B cell (primary cell): ENCODE data around the gene EXOC4. TPM values are rescaled to one million over a fixed set of nuclear protein-coding genes. Genes with fewer than 3 reads are reported as not detected.

Source experiments
- ATAC-seq: fragments of 200-7000 bp; cut with Tn5 transposase; one replicate; pipeline ENCODE4 v1.10.0; 2021; ENCODE audit warnings: low read depth, mild to moderate bottlenecking, moderate number of reproducible peaks, moderate library complexity
- CTCF ChIA-PET: fragments of 350-600 bp; sonication (Branson Sonifier 250); formaldehyde crosslinking; loops from one replicate; lab custom pipeline; 2021; ENCODE audit warnings: antibody characterized with exemption, inconsistent platforms; lab: Charles Lee
- POLR2A ChIA-PET: fragments of 350-600 bp; sonication (Branson Sonifier 250); formaldehyde crosslinking; loops from one replicate; lab custom pipeline; 2021; ENCODE audit warnings: antibody characterized with exemption; lab: Charles Lee
- DNase-seq: peaks from one replicate; pipeline ENCODE4 v3.0.0; 2013
- H2AFZ ChIP-seq: 2 replicates; pipeline ENCODE4 v1.6.1; 2012; ENCODE audit warnings: mild to moderate bottlenecking, low read depth, low read length; ENCODE audit not compliant: insufficient read depth, poor library complexity, severe bottlenecking
- H3K27ac ChIP-seq, 2 donors: 1 replicate in 1 of 2; 2 replicates in 1 of 2; pipeline ENCODE4 v1.5.1; 2012 to 2013; ENCODE audit warnings: low read length in 2 of 2, mild to moderate bottlenecking in 2 of 2, moderate library complexity in 1 of 2
- H3K27me3 ChIP-seq, 4 experiments: fragments of 200-600 bp in 1 of 4; sonication (generic) in 1 of 4; replicated peaks in 1 of 4; 1 replicate in 2 of 4; 2 replicates in 2 of 4; pipeline versions ENCODE4 v1.6.1 to v1.7.0; 2013 to 2016; ENCODE audit warnings: low read length in 3 of 4, mild to moderate bottlenecking in 2 of 4, mixed read lengths in 1 of 4, moderate library complexity in 1 of 4; ENCODE audit not compliant: insufficient read depth in 4 of 4, control insufficient read depth in 3 of 4; ENCODE audit errors: control extremely low read depth in 1 of 4
- H3K36me3 ChIP-seq, 2 experiments: replicated peaks in 1 of 2; 1 replicate in 1 of 2; 2 replicates in 1 of 2; pipeline versions ENCODE4 v1.6.1 to v1.7.1; 2013; ENCODE audit warnings: low read length in 1 of 2; ENCODE audit not compliant: insufficient read depth in 2 of 2, control insufficient read depth in 1 of 2; ENCODE audit errors: control extremely low read depth in 1 of 2, extremely low read depth in 1 of 2
- H3K4me1 ChIP-seq, 2 donors: fragments of 200-600 bp in 1 of 2; sonication (generic) in 1 of 2; 1 replicate in 1 of 2; 2 replicates in 1 of 2; pipeline versions ENCODE4 v1.5.1 to v1.6.1; 2013 to 2017; ENCODE audit warnings: low read length in 2 of 2; ENCODE audit not compliant: control insufficient read depth in 2 of 2, insufficient read depth in 2 of 2
- H3K4me2 ChIP-seq: replicated peaks from 2 replicates; pipeline ENCODE3; 2012; ENCODE audit warnings: mild to moderate bottlenecking, low read depth, low read length; ENCODE audit not compliant: poor library complexity, severe bottlenecking
- H3K4me3 ChIP-seq, 5 experiments: fragments of 200-600 bp in 1 of 5; sonication (generic) in 1 of 5; 1 replicate in 3 of 5; 2 replicates in 2 of 5; pipeline versions ENCODE4 v1.5.1 to v1.7.0; 2011 to 2016; ENCODE audit warnings: low read length in 4 of 5, mild to moderate bottlenecking in 4 of 5, low read depth in 2 of 5, control low read depth in 1 of 5, moderate library complexity in 1 of 5; ENCODE audit not compliant: insufficient read depth in 1 of 5; ENCODE audit errors: control extremely low read depth in 1 of 5, extremely low read depth in 1 of 5
- H3K79me2 ChIP-seq: fragments of 200-600 bp; sonication (generic); one replicate; pipeline ENCODE4 v1.6.0; 2016; ENCODE audit warnings: low read length; ENCODE audit not compliant: control insufficient read depth, insufficient read depth
- H3K9ac ChIP-seq: fragments of 200-600 bp; sonication (generic); 2 replicates; pipeline ENCODE4 v1.6.1; 2017; ENCODE audit warnings: mild to moderate bottlenecking, low read length, moderate library complexity
- H3K9me3 ChIP-seq, 3 donors: one replicate each; pipeline versions ENCODE4 v1.6.1 to v1.7.1; 2013; ENCODE audit warnings: low read length in 2 of 3; ENCODE audit not compliant: control insufficient read depth in 2 of 3, insufficient read depth in 1 of 3; ENCODE audit errors: control extremely low read depth in 1 of 3
- H4K20me1 ChIP-seq: 2 replicates; pipeline ENCODE4 v1.6.0; 2012; ENCODE audit warnings: mild to moderate bottlenecking, low read length; ENCODE audit not compliant: insufficient read depth, control insufficient read depth, poor library complexity, severe bottlenecking
- H3K27ac Mint-ChIP-seq: one replicate; pipeline ENCODE4 v1.8.0; 2021; ENCODE audit warnings: mixed read lengths
- H3K27me3 Mint-ChIP-seq: one replicate; pipeline ENCODE4 v1.8.0; 2021; ENCODE audit warnings: mixed read lengths
- H3K4me1 Mint-ChIP-seq: one replicate; pipeline ENCODE4 v1.8.0; 2021; ENCODE audit warnings: mixed read lengths
- H3K4me3 Mint-ChIP-seq: one replicate; pipeline ENCODE4 v1.8.0; 2021; ENCODE audit warnings: mixed read lengths
- H3K9me3 Mint-ChIP-seq: one replicate; pipeline ENCODE4 v1.8.0; 2022; ENCODE audit warnings: mixed read lengths; ENCODE audit not compliant: insufficient read depth
- CTCF ChIP-seq: fragments of 200-600 bp; IDR thresholded peaks from one replicate; pipeline ENCODE4 v1.8.0; 2022; ENCODE audit warnings: antibody characterized with exemption, mild to moderate bottlenecking
- EZH2 ChIP-seq: IDR thresholded peaks from 2 replicates; pipeline ENCODE4 v1.6.1; 2012; ENCODE audit warnings: borderline replicate concordance, low read depth, mild to moderate bottlenecking, moderate library complexity, low read length; ENCODE audit not compliant: insufficient read depth, poor library complexity, severe bottlenecking
- WGBS: methylation state at CpG from one replicate; pipeline ENCODE4 v1.1.5; 2013; ENCODE audit warnings: missing lambda C conversion rate; ENCODE audit not compliant: insufficient coverage; 5-methylcytosine and 5-hydroxymethylcytosine counted together
- intact Hi-C: fragments of 100-400 bp; cut with micrococcal nuclease; formaldehyde crosslinking; loops from one replicate; pipeline ENCODE4 v1.10.0; 2022
- polyA plus RNA-seq: library from polyadenylated mRNA; depleted of rRNA; stranded (reverse); fragments of >200 nt; gene quantifications from 2 replicates; pipeline ENCODE4 v1.2.3, GENCODE V29; 2012
- total RNA-seq, 2 donors: library from RNA; stranded (reverse); fragments of 120-200 nt in 1 of 2; gene quantifications; 1 replicate in 1 of 2; 2 replicates in 1 of 2; pipeline versions ENCODE4 v1.2.3 to v1.2.4, GENCODE V29; 2013 to 2022

Gene EXOC4
- total and polyA plus RNA-seq, 2 donors (not counting 1 experiment from before 2014, with no cell fraction given) = 16.7 to 135 TPM

GRCh38 chr7:133576612-133577168 is 323.8 kb downstream of the EXOC4 start:
- H3K27ac Mint-ChIP-seq = no peak overlapping the region
- Histone ChIP-seq H3K36me3 (no peaks in the 10 kb centered on the region), H4K20me1 (no peaks in the 10 kb centered on the region), H3K4me2 (no peak overlapping the region), H2AFZ (no peak overlapping the region), H3K27ac (no peak overlapping the region), H3K9ac (no peak overlapping the region), H3K4me3 (no peak overlapping the region), H3K4me1 (no peaks in the 10 kb centered on the region), H3K27me3 (no peaks in the 10 kb centered on the region), H3K79me2 (no peaks in the 10 kb centered on the region), H3K9me3 (peaks cover 0 to 4% (median 0%) of the 10 kb centered on the region in 3 donors)
- ChIA-PET CTCF (no interaction called here), POLR2A (no interaction called here)
- H3K4me1 Mint-ChIP-seq = no peaks in the 10 kb centered on the region
- no peak for TF ChIP-seq EZH2
- TF ChIP-seq CTCF = no peak
- no peaks in the 10 kb centered on the region for H3K27me3 Mint-ChIP-seq
- intact Hi-C loops = no loop called here
- DNase-seq = no peak
- 100% methylated on average over 1 of the region's 6 CpGs for WGBS
- no peak overlapping the region for H3K4me3 Mint-ChIP-seq
- no peak for ATAC-seq
- no peaks in the 10 kb centered on the region for H3K9me3 Mint-ChIP-seq

- Histone ChIP-seq H3K79me2 (no peaks in the 10 kb centered on the region), H3K27ac (no peak overlapping the region), H3K4me2 (no peak overlapping the region), H4K20me1 (no peaks in the 10 kb centered on the region), H3K27me3 (no peaks in the 10 kb centered on the region), H3K4me1 (no peaks in the 10 kb centered on the region), H2AFZ (no peak overlapping the region), H3K9ac (no peak overlapping the region), H3K9me3 (peaks cover 0 to 10% (median 0%) of the 10 kb centered on the region in 3 donors), H3K4me3 (no peak overlapping the region), H3K36me3 (no peaks in the 10 kb centered on the region)
- ATAC-seq (no peak), DNase-seq (no peak)
- Mint-ChIP-seq H3K4me1 (peaks cover 13% of the 10 kb centered on the region), H3K4me3 (no peak overlapping the region), H3K9me3 (peaks cover 3% of the 10 kb centered on the region), H3K27ac (no peak overlapping the region), H3K27me3 (no peaks in the 10 kb centered on the region)
- CTCF ChIA-PET = no interaction called here
- POLR2A ChIA-PET = no interaction called here
- intact Hi-C loops = no loop called here
- TF ChIP-seq EZH2 (no peak), CTCF (no peak)
- 100% methylated on average over 1 of the region's 4 CpGs for WGBS
Measured at GRCh38 chr7:133582766-133583523, 330.1 kb downstream of the EXOC4 start.
